HG02970 (cell line): ENCODE data around the gene MAT2A.
"Not testable (repeated sequence)": the region's sequence is repeated elsewhere in the genome, so short reads cannot be mapped to it uniquely, and the experiment has no call there.

Experiments used
- ATAC-seq: cut with Tn5 transposase; IDR thresholded peaks from one replicate; pipeline ENCODE4 v1.9.1; 2021; ENCODE audit warnings: mild to moderate bottlenecking, moderate library complexity, moderate number of reproducible peaks; ENCODE audit not compliant: unreplicated experiment, low FRiP score

Gene MAT2A

GRCh38 chr2:85545780-85546240, 6.8 kb downstream of the MAT2A start:
- ATAC-seq: no peak

- ATAC-seq: no peak
These were observed 8.3 kb downstream of the MAT2A start for GRCh38 chr2:85547089-85547858.

- no peak for ATAC-seq
These were observed 9.1 kb downstream of the MAT2A start for GRCh38 chr2:85547859-85548607.

- ATAC-seq: no peak
These were observed 9.6 kb downstream of the MAT2A start for GRCh38 chr2:85548608-85548900.

GRCh38 chr2:85549095-85549494, 10.1 kb downstream of the MAT2A start:
- no peak for ATAC-seq

- ATAC-seq: no peak
These were observed 10.9 kb downstream of the MAT2A start for GRCh38 chr2:85549826-85550225.

- no peak for ATAC-seq
These were observed 11.5 kb downstream of the MAT2A start for GRCh38 chr2:85550486-85550885.

GRCh38 chr2:85551698-85552678, 13.0 kb downstream of the MAT2A start:
- no peak for ATAC-seq

GRCh38 chr2:85553184-85553583, 14.2 kb downstream of the MAT2A start:
- no peak for ATAC-seq

GRCh38 chr2:85554980-85555612, 16.1 kb downstream of the MAT2A start:
- ATAC-seq: no peak

- ATAC-seq: no peak
These were observed 18.2 kb downstream of the MAT2A start for GRCh38 chr2:85557130-85557529.

GRCh38 chr2:85558160-85558559, 19.2 kb downstream of the MAT2A start:
- ATAC-seq: no peak

GRCh38 chr2:85560403-85560726, 21.4 kb downstream of the MAT2A start:
- ATAC-seq: not testable (repeated sequence)

- ATAC-seq: peak; percentile 2
These were observed 21.9 kb downstream of the MAT2A start for GRCh38 chr2:85560812-85561279.

- peak; percentile 95 for ATAC-seq
These were observed 22.6 kb downstream of the MAT2A start, which contains the start of gene GGCX for GRCh38 chr2:85561280-85562212. Gene GGCX, minus strand, starts transcription at chr2:85561493. Its CDS starts 65 bp downstream, at chr2:85561428.

- ATAC-seq: no peak
These were observed 25.2 kb downstream of the MAT2A start for GRCh38 chr2:85564144-85564563.

- ATAC-seq: no peak
These were observed 27.3 kb downstream of the MAT2A start for GRCh38 chr2:85566265-85566664.

- no peak for ATAC-seq
These were observed 36.8 kb downstream of the MAT2A start for GRCh38 chr2:85575739-85576138.

- no peak for ATAC-seq
These were observed 38.1 kb downstream of the MAT2A start for GRCh38 chr2:85577063-85577385.
